GM12891 (cell line): ENCODE measurements around the gene MGST3. TPM values are rescaled to one million over a fixed set of nuclear protein-coding genes. Genes with fewer than 3 reads are reported as not detected.
"Not testable (repeated sequence)": the region's sequence is repeated elsewhere in the genome, so short reads cannot be mapped to it uniquely, and the experiment has no call there.

ENCODE experiments used
- DNase-seq: peaks from one replicate; pipeline ENCODE4 v3.0.0; 2011; ENCODE audit warnings: low spot score; ENCODE audit not compliant: insufficient read length
- FAIRE-seq: peaks from 2 replicates; lab custom pipeline; 2011; peaks lifted over from hg19 to GRCh38; lab: Jason Lieb, UNC
- PAX5 ChIP-seq: IDR thresholded peaks from 2 replicates; pipeline ENCODE4 v1.6.1; 2011; ENCODE audit warnings: low read length, moderate library complexity, mild to moderate bottlenecking; ENCODE audit not compliant: insufficient read depth, severe bottlenecking
- POLR2A ChIP-seq: IDR thresholded peaks from 2 replicates; pipeline ENCODE4 v1.6.1; 2011; ENCODE audit warnings: low read depth, low read length, control low read depth
- POLR2AphosphoS5 ChIP-seq: IDR thresholded peaks from 2 replicates; pipeline ENCODE4 v1.6.1; 2011; ENCODE audit warnings: low read depth, low read length, control low read depth
- POU2F2 ChIP-seq: IDR thresholded peaks from 2 replicates; pipeline ENCODE4 v1.6.1; 2011; ENCODE audit warnings: low read depth, mild to moderate bottlenecking, control low read depth, low read length, moderate library complexity
- SPI1 ChIP-seq: IDR thresholded peaks from 2 replicates; pipeline ENCODE4 v1.6.1; 2011; ENCODE audit warnings: low read depth, low read length, control low read depth
- TAF1 ChIP-seq: IDR thresholded peaks from 2 replicates; pipeline ENCODE4 v1.6.1; 2011; ENCODE audit warnings: low read depth, low read length, control low read depth
- polyA plus RNA-seq: library from polyadenylated mRNA; unstranded; fragments of >200 nt; gene quantifications from one replicate; pipeline ENCODE4 v1.2.1, GENCODE V29; 2012; ENCODE audit warnings: low read depth, missing spikeins, inconsistent platforms; ENCODE audit not compliant: missing spikeins

MGST3 gene
- polyA plus RNA-seq: 72.7 TPM

GRCh38 chr1:165630629-165631341, at the start of gene MGST3:
Gene MGST3, plus strand, starts transcription at chr1:165631234. Its CDS starts 18,614 bp downstream, at chr1:165649848.
- FAIRE-seq: peak; percentile 98
- DNase-seq: peak; percentile 91
- TF ChIP-seq TAF1 (0 out of 2 replicates have a peak, but pooled peaks have one; percentile 33), POU2F2 (peak; percentile 64; the same call in 1 of the 2 replicates), PAX5 (no peak), SPI1 (no peak), POLR2A (peak; percentile 36), POLR2AphosphoS5 (peak; percentile 51; the same call in 1 of the 2 replicates)

DNA sequence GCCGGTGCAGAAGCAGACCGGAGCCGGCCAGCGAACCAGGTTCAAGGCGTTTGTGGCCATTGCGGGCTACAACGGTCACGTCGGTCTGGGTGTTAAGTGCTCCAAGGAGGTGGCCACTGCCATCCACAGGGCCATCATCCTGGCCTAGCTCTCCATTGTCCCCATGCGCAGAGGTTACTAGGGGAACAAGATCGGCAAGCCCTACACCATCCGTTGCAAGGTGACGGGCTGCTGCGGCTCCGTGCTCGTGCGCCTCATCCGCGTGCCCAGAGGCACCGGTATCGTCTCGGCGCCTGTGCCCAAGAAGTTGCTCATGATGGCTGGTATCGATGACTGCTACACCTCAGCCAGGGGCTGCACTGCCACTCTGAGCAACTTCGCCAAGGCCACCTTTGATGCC, 49.1 kb upstream of the MGST3 start:
- DNase-seq (no peak), FAIRE-seq (no peak)
- no peak for TF ChIP-seq POU2F2
- TF ChIP-seq POLR2A: no peak
- no peak for TF ChIP-seq PAX5
- TF ChIP-seq SPI1: no peak
- no peak for TF ChIP-seq POLR2AphosphoS5
- no peak for TF ChIP-seq TAF1

DNA sequence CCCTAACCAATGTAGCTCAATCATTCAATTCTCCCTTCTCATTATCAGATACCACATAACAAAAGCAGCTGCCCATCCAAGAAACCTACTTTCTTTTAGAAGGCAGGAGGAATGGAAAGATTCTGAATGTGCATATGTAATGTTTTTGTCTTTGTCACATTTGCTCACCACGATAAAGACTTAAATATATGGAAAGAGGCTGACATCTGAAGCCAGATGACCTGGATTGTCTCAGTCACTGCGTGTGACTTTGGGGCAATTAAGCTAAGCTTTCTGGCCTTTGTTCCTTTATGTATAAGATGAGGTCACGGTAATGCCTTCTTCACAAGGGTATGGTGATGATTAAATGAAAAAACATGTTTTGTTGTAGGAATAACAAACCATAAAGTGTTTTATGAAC, 44.6 kb upstream of the MGST3 start:
- FAIRE-seq (no peak), DNase-seq (no peak)
- TF ChIP-seq SPI1 (no peak), POU2F2 (no peak), TAF1 (no peak), POLR2A (no peak), POLR2AphosphoS5 (no peak), PAX5 (no peak)

DNA sequence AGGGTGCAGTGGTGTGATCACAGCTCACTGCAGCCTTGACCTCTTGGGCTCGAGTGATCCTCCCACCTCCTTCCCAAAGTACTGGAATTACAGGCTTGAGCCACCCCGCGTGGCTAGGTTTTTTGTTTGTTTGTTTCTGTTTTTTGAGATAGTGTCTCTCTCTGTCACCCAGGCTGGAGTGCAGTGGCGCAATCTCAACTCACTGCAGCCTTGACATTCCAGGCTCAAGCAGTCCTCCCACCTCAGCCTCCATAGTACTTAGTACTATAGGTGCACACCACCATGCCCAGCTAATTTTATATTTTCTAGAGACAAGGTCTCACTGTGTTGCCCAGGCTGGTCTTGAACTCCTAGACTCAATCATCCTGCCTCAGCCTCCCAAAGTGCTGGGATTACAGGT, 39.6 kb upstream of the MGST3 start:
- not testable (repeated sequence) for DNase-seq, FAIRE-seq

DNA sequence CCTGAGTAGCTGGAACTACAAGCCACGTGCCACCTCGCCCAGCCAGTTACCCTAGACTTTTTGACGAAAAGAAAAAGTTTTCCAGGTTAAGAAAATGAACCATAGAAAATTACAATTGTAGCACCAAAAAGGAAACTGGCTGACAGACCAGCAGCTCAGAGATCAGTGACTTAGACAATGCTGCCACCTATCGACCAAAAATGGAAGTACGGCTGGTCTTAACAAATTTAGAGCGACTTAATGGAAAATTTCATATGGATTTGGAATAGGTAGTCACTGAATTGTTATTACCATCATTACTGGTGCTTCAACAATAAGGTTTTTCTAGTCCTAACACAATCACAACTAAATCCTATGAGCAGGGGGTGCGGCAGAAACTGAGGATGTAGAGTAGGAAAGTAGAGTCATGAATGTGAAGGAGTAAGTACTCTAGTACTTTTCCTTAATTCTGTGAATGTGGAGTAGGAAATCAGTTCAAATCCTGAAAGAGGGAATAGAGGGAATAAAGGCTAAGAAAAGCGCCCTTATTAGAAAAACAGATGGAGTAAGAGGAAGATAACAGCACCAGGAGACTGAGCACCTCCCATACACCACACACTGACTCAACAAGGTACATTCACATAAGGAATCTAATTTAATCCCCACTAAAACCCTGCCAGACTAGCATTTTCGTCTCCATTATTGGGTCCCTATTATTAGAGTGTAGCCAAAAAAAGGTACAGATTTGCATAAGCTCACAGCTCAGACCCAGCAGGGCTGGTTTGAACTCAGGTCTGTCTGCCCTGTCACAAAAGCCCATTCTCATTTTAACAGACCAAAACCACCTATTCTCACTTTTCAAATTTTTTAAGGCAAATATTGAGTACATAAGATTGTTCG, 37.9 kb upstream of the MGST3 start:
- FAIRE-seq: peak; percentile 82
- TF ChIP-seq TAF1 (no peak), POU2F2 (no peak), SPI1 (no peak), POLR2A (no peak), POLR2AphosphoS5 (no peak), PAX5 (no peak)

DNA sequence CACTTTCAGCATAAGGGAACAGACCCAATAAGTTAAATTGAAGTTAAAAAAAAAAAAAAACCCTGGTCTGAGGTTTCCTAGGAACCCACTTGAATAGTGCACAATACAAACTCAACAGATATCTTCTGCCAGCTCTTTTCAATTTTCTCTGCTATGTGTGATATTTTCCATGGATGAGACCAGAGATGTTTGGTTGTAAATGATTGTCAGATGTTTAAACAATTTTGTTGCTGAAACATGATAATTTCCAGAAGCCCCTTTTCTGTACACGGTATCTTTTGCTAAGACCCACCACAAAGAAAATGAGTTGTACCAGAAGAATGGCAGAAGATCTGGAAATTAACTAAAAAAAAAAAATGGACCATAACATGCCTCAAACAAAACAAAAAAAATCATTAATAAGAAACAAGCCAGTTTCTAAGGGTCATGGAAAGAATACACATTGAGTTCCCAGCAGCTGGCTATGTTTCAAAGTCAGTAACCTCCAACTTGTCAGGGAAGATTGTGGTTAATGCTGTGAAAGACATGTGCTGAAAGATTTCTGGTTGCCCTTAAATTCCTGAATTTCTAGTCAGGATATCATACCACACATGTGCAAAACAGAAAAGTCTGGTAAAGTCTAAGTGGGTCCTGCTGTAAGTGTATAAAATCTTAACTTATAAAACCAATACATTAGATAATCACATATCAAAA, 35.6 kb upstream of the MGST3 start:
- FAIRE-seq: no peak
- no peak for DNase-seq
- no peak for TF ChIP-seq PAX5
- TF ChIP-seq POU2F2: no peak
- TF ChIP-seq SPI1: no peak

More for the DNA sequence above, 37.9 kb upstream of the MGST3 start:
- peak; percentile 27 for DNase-seq

DNA sequence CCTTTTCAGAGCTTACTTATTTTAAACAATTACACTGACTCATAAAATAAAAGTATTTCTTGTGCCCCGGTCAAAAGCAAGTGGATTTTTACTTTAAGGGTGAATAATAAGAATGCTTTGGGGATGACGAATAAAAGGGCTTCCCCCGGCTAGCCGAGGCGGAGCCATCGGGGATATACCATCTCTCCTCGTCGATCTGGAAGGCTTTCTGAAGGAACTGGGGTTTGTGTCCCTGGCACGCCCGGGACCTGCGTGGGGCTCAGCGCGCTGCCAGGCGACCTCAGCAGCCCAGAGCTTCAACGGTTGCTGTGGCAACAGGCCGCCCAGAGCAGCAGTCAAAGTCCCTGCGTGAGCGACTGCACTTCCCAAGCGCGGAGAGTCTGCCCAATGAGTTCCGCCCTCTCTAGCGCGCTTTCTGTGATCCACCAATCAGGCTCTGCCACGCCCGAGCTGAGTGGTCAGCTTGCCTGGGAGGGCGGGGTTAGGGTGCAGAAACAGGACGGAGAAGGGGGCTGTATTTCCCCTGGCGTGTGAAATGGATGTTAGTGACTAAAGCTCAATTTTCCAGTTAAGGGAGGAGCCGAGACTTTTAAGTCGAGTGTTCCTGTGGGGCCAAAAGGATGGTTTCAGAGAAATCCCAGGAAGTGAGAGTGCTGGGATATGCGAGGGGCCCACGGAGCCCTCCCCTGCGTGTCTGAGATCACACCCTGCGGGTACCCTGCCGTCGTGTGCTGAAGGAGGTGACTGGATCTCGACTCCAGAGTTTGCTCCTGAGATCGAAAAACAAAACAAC, 33.0 kb upstream of the MGST3 start:
- FAIRE-seq: peak; percentile 96

GRCh38 chr1:165598676-165599059, 32.4 kb upstream of the MGST3 start:
- DNase-seq (no peak), FAIRE-seq (no peak)
- TF ChIP-seq POLR2A (no peak), SPI1 (no peak), POU2F2 (no peak), POLR2AphosphoS5 (no peak), PAX5 (no peak), TAF1 (no peak)

More for the DNA sequence above, 33.0 kb upstream of the MGST3 start:
- peak; percentile 79 for DNase-seq
- TF ChIP-seq POLR2A (peak; percentile 46; the same call in 1 of the 2 replicates), PAX5 (no peak), SPI1 (peak; percentile 68), POLR2AphosphoS5 (0 out of 2 replicates have a peak, but pooled peaks have one; percentile 48), POU2F2 (0 out of 2 replicates have a peak, but pooled peaks have one; percentile 17), TAF1 (no peak)

DNA sequence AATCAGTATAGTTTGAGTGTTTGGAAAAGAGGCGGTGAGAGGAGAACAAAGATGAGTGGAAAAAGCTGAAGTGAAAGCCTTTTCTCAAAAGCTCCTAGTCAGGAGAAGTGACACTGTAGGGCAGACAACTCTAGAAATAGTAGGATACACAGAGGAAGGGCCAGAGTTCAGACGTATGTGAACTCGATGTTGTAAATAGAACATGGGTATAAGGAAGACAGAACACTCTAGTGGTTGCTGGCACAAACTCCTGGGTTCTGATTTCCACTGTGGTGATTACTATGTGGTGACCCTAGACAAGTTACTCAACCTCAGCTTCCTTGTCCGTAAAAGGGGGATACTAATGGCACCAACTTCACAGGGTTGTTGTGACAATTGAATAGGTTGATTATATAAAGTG, 30.2 kb upstream of the MGST3 start:
- FAIRE-seq (no peak), DNase-seq (no peak)
- no peak for TF ChIP-seq SPI1
